Rectal smooth muscle tissue (tissue), 1 donor: ENCODE data around the gene ZNF275.

Source experiments
- H3K27ac ChIP-seq: one replicate; pipeline ENCODE4 v1.7.0; 2013; ENCODE audit warnings: low read depth, low read length, inconsistent platforms
- H3K27me3 ChIP-seq: one replicate; pipeline ENCODE4 v1.7.0; 2013; ENCODE audit warnings: low read length; ENCODE audit not compliant: control insufficient read depth, insufficient read depth
- H3K36me3 ChIP-seq: one replicate; pipeline ENCODE4 v1.7.0; 2013; ENCODE audit warnings: low read length; ENCODE audit not compliant: control insufficient read depth, insufficient read depth
- H3K4me1 ChIP-seq: one replicate; pipeline ENCODE4 v1.7.0; 2013; ENCODE audit warnings: low read length; ENCODE audit not compliant: control insufficient read depth, insufficient read depth
- H3K4me3 ChIP-seq: one replicate; pipeline ENCODE4 v1.7.0; 2013; ENCODE audit warnings: low read length
- H3K9ac ChIP-seq: one replicate; pipeline ENCODE4 v1.7.0; 2013; ENCODE audit warnings: low read length

ZNF275 gene

DNA sequence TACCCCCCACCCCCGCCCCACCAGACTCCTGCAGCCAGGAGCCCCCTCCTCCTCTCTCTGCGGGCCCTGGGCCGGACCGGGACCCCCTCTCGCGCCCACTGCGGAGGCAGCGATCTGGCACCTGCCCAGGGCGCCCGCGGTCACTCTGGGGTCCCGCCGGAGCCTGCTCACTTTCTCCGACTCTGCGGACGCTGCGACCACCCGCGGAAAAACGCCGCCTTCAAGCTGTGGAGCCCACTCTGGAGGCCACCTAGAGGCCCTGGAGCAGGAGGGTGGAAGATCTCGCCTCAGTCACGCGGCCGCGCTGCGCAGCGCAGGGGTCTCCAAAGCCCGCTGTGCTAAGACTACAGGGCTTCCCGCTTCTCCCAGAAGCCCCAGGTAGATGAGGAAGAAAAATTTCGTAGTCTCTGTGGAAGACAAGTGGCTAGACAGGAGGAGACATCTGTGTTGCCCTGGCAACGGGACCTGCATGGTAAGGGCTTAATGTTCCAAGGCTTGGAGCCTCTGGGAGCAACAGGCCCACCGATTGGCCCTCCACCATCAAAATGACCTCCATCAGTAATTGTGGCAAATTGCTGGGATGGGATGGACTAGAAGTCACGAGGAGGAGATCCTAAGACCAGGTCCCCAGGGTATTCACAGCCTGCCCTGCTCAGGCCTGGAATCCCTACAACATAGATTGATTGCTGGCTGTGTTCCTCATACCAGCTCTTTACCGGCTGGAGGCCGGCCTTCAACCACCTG lies 12.4 kb upstream of the ZNF275 start, which contains the start of gene PNMA6F:
TSS of gene PNMA6F (minus strand) at position 387 of the 744 bp plus-strand sequence. CDS start 1,093 bp downstream, outside the sequence.
- H3K4me1 ChIP-seq: no peaks in the 10 kb centered on the region
- no peak within 1 kb of the TSS for H3K4me3 ChIP-seq
- H3K27ac ChIP-seq: no peak within 1 kb of the TSS
- no peaks in the 10 kb centered on the region for H3K36me3 ChIP-seq
- no peak within 1 kb of the TSS for H3K9ac ChIP-seq
- H3K27me3 ChIP-seq: peaks cover 11% of the 10 kb centered on the region

DNA sequence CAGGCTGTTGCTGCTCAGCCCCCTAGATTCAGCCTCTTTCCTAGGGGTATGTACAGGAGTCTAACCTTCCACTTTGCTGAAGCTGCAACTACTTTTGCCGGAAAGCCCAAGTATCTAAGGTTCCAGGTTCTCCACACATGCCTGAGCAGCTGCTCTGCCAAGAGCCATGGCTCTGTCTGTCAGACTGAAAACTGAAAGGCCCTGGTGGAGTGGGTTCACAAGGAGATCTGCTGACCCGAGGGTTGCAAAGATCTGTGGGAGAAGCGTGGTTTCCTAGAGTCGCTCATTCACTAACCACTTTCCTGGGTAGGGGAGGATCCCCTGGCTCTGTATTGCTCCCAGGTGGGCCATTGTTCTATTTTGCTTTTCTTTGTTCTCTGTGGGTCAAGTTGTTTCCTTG lies 6.4 kb upstream of the ZNF275 start:
- Histone ChIP-seq H3K27ac (no peak overlapping the region), H3K4me1 (no peaks in the 10 kb centered on the region), H3K36me3 (no peaks in the 10 kb centered on the region), H3K27me3 (peaks cover 4% of the 10 kb centered on the region), H3K4me3 (no peak overlapping the region), H3K9ac (no peak overlapping the region)

DNA sequence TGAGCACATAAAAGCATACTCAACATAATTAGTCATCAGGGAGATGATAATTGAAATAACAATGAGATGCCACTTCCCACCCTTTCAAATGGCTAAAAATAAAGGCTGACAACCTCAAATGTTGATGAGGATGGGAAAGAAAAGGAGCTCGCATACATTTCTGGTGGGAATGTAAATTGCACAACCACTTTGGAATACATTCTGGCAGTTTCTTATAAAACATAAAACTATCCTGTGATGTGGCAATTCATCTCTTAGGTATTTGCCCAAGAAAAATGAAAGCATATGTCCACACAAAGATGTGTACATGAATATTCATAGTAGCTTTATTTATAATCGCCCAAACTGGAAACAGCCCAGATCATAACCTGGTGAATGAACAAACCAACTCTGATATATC lies 687 bp upstream of the ZNF275 start:
- Histone ChIP-seq H3K27ac (no peak overlapping the region), H3K4me1 (no peaks in the 10 kb centered on the region), H3K27me3 (peaks cover 4% of the 10 kb centered on the region), H3K4me3 (peak overlapping the region; percentile 44), H3K9ac (no peak overlapping the region), H3K36me3 (no peaks in the 10 kb centered on the region)

DNA sequence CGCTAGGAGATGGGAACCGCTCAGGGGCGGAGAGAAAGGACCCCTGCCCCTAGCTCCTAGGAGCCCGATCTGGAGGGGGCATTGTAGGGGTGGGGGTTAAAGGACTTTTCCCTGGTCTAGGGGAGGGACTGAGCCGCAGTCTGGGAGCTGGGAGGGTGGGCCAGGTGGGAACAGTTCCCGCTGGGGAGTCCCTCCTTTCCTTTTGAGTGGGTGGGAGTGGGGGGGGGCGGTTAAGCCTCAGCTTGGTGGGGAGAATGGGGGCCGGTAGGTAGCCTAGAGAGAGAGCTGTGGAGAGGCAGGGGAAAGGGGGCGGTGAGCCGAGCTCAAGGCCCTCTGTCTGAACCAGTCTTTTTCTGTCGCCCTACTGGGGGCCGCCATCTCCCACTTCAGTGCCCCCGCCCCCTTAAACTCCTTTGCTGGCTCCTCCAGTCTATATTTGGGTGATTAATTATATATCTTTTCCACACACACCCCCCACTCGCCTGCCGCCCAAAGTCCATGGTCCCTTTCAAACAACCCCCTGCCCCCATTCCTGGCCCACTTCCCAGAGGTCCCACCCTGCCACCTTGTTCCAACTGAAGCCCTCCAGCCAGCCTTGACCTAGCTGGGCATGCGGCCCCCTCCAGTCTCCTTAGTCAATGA lies 822 bp downstream of the ZNF275 start:
- Histone ChIP-seq H3K4me1 (no peaks in the 10 kb centered on the region), H3K27ac (no peak overlapping the region)

DNA sequence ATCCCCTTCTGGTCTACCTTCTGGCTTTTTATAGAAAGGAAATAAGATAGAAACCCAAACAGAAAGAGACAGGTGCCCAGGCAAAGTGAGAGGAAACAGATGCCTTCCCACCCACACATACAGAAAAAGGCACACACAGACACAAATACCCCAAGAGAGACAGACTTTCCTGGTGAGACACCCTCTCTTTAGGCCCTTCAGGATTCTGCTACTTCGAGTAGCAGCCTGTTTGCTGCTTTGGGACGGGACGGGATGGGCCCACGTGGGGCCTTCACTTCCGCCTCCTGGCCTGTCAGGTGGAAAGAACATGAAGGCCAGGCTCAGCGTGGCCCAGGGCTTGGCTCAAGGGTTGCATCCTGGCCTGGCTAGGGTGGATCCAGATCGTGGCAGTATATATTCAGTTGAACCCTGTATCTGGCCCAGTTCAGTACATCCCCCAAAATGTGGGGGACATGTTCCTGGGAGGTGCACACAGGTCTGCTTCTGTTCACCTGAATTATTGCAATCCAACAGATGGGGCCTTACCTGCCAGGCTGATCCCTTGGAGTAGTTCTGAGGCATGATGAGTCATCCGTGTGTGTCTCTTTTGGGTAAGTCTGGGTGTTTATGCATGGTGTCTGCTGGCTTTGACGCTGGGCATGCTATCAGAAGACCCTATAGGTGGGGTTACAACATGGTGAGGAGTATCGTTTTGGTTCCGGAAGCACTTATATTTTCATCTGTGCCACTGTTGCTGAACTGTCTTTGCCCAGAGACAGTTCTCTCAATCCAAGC lies 2.4 kb downstream of the ZNF275 start:
- Histone ChIP-seq H3K4me3 (no peak overlapping the region), H3K36me3 (peaks cover 3% of the 10 kb centered on the region), H3K9ac (no peak overlapping the region), H3K27ac (no peak overlapping the region), H3K4me1 (no peaks in the 10 kb centered on the region), H3K27me3 (no peaks in the 10 kb centered on the region)

More for the DNA sequence above, 822 bp downstream of the ZNF275 start:
- Histone ChIP-seq H3K9ac (peak overlapping the region; percentile 4), H3K4me3 (peak overlapping the region; percentile 70), H3K36me3 (peaks cover 3% of the 10 kb centered on the region), H3K27me3 (peaks cover 4% of the 10 kb centered on the region)

DNA sequence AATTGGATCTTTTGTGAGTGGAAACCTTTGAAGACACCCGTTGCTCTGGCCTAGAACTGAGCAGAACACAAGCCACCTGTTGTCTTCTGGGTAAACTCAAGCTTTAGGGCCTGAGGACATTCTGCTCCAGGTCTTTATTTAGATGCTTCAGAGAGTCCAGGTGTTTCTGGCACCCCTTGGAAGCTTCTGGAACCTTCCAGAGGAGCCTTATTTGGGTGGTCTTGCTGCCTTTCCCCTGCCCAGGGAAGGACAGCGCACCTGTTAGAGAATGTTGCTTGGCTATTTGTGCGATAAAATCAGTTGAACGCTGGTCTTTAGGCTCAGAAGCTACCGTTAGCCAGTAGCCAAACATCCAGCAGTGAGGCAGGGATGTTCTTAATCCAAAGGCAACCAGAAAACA lies 3.0 kb downstream of the ZNF275 start:
- Histone ChIP-seq H3K27me3 (no peaks in the 10 kb centered on the region), H3K27ac (no peak overlapping the region), H3K4me3 (no peak overlapping the region), H3K36me3 (peaks cover 3% of the 10 kb centered on the region), H3K9ac (no peak overlapping the region), H3K4me1 (no peaks in the 10 kb centered on the region)

DNA sequence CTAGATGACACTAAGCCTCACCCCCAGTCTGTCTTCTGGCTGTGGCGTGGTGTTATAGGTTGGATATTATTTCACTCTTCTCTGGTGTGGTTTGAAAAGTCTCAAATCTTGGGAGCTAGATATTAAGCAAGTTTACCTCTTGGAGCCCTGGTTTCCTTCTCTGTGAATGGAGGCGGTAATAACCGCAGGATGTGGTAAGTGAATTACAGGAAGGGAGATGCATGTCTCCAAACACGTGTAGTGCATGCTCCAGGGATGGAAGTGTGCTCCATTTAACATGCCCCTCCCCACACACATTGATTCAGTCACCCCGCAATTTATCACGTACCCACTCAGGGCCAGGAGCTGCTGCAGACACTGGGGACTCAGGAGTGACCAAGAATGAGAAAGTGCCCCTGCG lies 4.9 kb downstream of the ZNF275 start:
- peaks cover 3% of the 10 kb centered on the region for H3K36me3 ChIP-seq
- no peak overlapping the region for H3K4me3 ChIP-seq
- no peaks in the 10 kb centered on the region for H3K27me3 ChIP-seq
- H3K9ac ChIP-seq: no peak overlapping the region
- no peaks in the 10 kb centered on the region for H3K4me1 ChIP-seq
- H3K27ac ChIP-seq: no peak overlapping the region

DNA sequence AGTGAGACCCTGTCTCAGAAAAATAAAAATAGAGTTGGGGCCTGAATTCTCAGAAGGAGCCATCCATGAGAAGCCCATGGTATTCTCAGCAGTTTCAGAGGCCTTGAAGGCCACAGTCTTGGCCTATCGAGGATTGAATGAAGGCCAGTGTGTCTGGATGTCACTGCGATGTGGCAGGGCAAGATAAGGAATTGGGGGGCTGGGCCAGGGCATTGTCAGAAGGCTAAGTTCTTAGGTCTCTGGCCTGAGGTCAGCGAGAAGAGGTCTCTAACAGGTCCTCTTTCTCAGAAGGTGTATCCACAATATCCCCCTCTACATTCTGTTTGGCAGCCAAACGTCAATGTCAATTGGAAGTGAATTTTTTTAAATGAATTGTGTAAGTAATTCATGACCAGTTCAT lies 5.7 kb downstream of the ZNF275 start:
- Histone ChIP-seq H3K27me3 (no peaks in the 10 kb centered on the region), H3K27ac (no peak overlapping the region), H3K4me1 (no peaks in the 10 kb centered on the region), H3K9ac (no peak overlapping the region), H3K36me3 (peaks cover 6% of the 10 kb centered on the region), H3K4me3 (no peak overlapping the region)

DNA sequence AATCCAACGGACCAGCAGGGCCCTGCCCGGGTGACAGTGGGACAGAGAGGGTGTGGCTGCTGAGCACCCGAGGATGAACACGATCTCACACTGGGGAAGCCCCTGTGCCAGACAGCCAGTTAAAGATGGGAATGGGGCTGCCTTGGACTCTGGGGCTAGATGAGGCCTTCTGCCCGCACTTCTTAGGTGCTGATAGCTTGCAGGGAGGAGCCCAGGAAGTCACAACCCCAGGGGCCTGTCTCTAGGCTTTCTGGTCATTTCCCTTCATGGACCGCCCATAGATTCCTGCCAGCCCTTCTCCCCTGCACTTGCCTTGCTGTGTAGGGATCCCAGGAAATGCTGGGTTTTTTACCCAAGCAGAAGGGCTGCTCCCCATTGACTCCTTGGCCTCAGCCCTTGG lies 6.2 kb downstream of the ZNF275 start:
- no peaks in the 10 kb centered on the region for H3K27me3 ChIP-seq
- H3K4me1 ChIP-seq: no peaks in the 10 kb centered on the region
- H3K36me3 ChIP-seq: peaks cover 9% of the 10 kb centered on the region
- H3K4me3 ChIP-seq: no peak overlapping the region
- H3K9ac ChIP-seq: no peak overlapping the region
- no peak overlapping the region for H3K27ac ChIP-seq

DNA sequence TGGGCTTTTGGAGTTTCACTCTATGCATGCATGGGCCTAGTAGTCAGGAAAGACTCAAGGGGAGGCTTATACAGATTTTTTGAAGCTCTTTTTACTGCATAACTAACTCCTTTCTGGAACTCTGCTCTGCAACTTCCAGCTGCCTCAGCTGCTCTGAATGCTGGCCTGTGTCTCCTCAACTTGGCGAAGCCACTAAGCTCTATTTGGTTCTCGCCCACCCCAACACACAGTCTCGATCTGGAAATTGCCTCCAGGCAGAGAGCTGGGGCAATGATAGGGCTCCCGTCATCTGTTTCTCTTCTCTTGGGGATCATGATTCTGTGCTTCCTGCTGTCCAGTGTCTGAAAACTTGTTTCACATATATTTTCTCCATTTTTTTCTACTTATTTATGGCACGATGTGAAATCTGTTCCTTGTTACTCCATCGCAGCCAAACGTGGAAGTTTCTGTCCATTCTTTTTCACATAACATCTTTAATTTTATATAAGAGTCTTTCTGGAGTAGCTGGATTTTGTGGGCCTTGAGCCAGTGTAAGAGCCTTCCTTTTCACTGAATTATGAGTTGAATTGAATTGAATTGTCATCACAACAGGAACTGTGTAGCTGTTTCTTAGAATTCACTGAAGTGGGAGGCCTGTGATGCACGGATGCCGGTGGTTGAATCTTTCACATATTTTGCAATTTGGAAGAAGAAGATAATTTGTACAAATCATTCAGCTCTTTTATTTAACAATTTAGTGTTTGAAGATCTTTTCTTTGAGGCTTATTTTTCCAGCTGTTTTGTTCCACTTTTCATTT lies 9.0 kb downstream of the ZNF275 start:
- no peak overlapping the region for H3K27ac ChIP-seq
- H3K9ac ChIP-seq: no peak overlapping the region
- no peaks in the 10 kb centered on the region for H3K4me1 ChIP-seq
- peaks cover 20% of the 10 kb centered on the region for H3K36me3 ChIP-seq
- no peaks in the 10 kb centered on the region for H3K27me3 ChIP-seq
- H3K4me3 ChIP-seq: no peak overlapping the region

DNA sequence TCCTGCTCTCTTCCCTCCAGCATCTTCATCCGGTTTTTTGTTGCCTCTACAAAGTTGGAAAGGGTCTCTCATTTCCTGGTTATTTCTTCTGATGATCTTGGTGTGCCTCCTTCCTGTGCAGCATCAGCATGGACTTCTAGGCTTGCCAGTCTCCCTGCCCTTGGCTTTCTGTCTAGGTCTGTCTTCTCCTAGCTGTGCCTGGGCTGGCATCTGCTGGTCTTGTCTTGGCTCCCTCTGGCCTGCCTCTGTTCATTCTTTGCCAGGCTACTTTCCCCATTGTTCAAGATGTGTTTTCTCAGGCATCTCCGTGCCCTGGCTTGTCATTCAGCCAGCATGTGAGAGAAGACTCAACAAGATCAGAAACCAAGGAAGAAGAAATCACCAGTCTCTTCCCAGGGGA lies 9.7 kb downstream of the ZNF275 start:
- H3K36me3 ChIP-seq: peaks cover 20% of the 10 kb centered on the region
- H3K27ac ChIP-seq: no peak overlapping the region
- no peak overlapping the region for H3K4me3 ChIP-seq
- H3K4me1 ChIP-seq: no peaks in the 10 kb centered on the region
- H3K9ac ChIP-seq: no peak overlapping the region
- no peaks in the 10 kb centered on the region for H3K27me3 ChIP-seq

DNA sequence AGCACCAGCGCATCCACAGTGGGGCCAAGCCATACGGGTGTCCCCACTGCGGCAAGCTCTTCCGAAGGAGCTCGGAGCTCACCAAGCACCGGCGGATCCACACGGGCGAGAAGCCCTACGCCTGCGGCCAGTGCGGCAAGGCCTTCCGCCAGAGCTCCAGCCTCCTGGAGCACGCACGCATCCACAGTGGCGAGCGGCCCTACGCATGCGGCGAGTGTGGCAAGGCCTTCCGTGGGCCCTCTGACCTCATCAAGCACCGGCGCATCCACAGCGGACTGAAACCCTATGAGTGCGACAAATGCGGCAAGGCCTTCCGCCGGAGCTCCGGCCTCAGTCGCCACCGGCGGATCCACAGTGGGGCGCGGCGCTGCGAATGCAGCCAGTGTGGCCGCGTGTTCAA lies 13.6 kb downstream of the ZNF275 start:
- no peaks in the 10 kb centered on the region for H3K4me1 ChIP-seq
- no peak overlapping the region for H3K9ac ChIP-seq
- no peak overlapping the region for H3K4me3 ChIP-seq
- H3K27me3 ChIP-seq: no peaks in the 10 kb centered on the region
- peaks cover 16% of the 10 kb centered on the region for H3K36me3 ChIP-seq
- H3K27ac ChIP-seq: no peak overlapping the region
